Aorta (tissue), 5 donors: ENCODE results near the gene PRKCA. TPM values are rescaled to one million over a fixed set of nuclear protein-coding genes. Genes with fewer than 3 reads are reported as not detected.

Source experiments
- ATAC-seq: fragments of 200-7000 bp; cut with Tn5 transposase; one replicate; pipeline ENCODE4 v1.9.1; 2022; ENCODE audit warnings: moderate library complexity; ENCODE audit not compliant: low FRiP score
- DNase-seq, 2 donors: peaks; one replicate each; pipeline ENCODE4 v3.0.0-alpha.2; 2020
- H3K27ac ChIP-seq, 2 donors: one replicate each; pipeline ENCODE4 v1.5.1; 2013; ENCODE audit warnings: low read length in 2 of 2, mild to moderate bottlenecking in 2 of 2, moderate library complexity in 2 of 2, control low read depth in 1 of 2, inconsistent platforms in 1 of 2, low read depth in 1 of 2
- H3K27me3 ChIP-seq, 2 donors: one replicate each; pipeline ENCODE4 v1.6.1; 2013; ENCODE audit warnings: control low read depth in 1 of 2, low read length in 1 of 2, mild to moderate bottlenecking in 1 of 2, moderate library complexity in 1 of 2; ENCODE audit not compliant: insufficient read depth in 2 of 2, control insufficient read depth in 1 of 2
- H3K36me3 ChIP-seq, 2 donors: one replicate each; pipeline ENCODE4 v1.6.1; 2013; ENCODE audit warnings: control low read depth in 1 of 2, low read length in 1 of 2, mild to moderate bottlenecking in 1 of 2; ENCODE audit not compliant: insufficient read depth in 2 of 2, control insufficient read depth in 1 of 2
- H3K4me1 ChIP-seq, 2 donors: one replicate each; pipeline ENCODE4 v1.6.1; 2013; ENCODE audit warnings: low read length in 2 of 2, control low read depth in 1 of 2, mild to moderate bottlenecking in 1 of 2, moderate library complexity in 1 of 2; ENCODE audit not compliant: insufficient read depth in 2 of 2, control insufficient read depth in 1 of 2
- H3K4me3 ChIP-seq, 2 donors: one replicate each; pipeline ENCODE4 v1.5.1; 2013; ENCODE audit warnings: low read length in 2 of 2, control low read depth in 1 of 2, mild to moderate bottlenecking in 1 of 2
- H3K9me3 ChIP-seq: one replicate; pipeline ENCODE4 v1.6.1; 2013; ENCODE audit warnings: mild to moderate bottlenecking, low read length; ENCODE audit not compliant: control insufficient read depth
- WGBS, 2 donors: extraction: QIAGEN DNeasy Blood & Tissue Kit; methylation state at CpG; one replicate each; pipeline ENCODE4 v1.1.7; 2013; 5-methylcytosine and 5-hydroxymethylcytosine counted together
- intact Hi-C, 2 donors: fragments of 100-400 bp; cut with DNase I; formaldehyde crosslinking; loops; one replicate each; pipeline versions ENCODE4 v1.14.2 to v1.15.0; 2022
- polyA plus RNA-seq, 2 donors: library from polyadenylated mRNA; stranded (reverse); fragments of 200-250 nt; gene quantifications; one replicate each; pipeline ENCODE4 v1.2.3, GENCODE V29; 2013
- total RNA-seq, 2 donors: library from RNA; stranded (reverse); fragmentation: NEBNext Ultra II Directional; extraction: Animal tissue kit (Norgen Biotek cat#: 25700); gene quantifications; one replicate each; pipeline ENCODE4 v1.2.1, GENCODE V29; 2021
- donor health status: healthy with polysubstance abuse.
- donor health status: Bipolar disorder and iron deficiency.
- donor health status: DM: no; HTN: no; CAD: no.
- donor health status: DM: no; HTN: no; CAD: no.
- donor health status: DM: yes; HTN: yes; CAD: no.

Gene PRKCA
- total and polyA plus RNA-seq, 4 donors: 2.7 to 15.4 (median 9.1) TPM

- no peak for DNase-seq
- Histone ChIP-seq H3K27ac (no peak overlapping the region), H3K4me3 (no peak overlapping the region), H3K36me3 (no peaks in the 10 kb centered on the region), H3K27me3 (no peaks in the 10 kb centered on the region), H3K9me3 (no peaks in the 10 kb centered on the region), H3K4me1 (no peaks in the 10 kb centered on the region)
- intact Hi-C loops: no loop called here
- 70 to 73% methylated on average over 11 of the region's 11 CpGs for WGBS, 2 donors
- ATAC-seq: no peak
These were observed 533.9 kb downstream of the PRKCA start for GRCh38 chr17:66836063-66837005.

GRCh38 chr17:66837226-66837625 lies 534.8 kb downstream of the PRKCA start:
- H3K9me3 ChIP-seq: no peaks in the 10 kb centered on the region
- DNase-seq (no peak), ATAC-seq (no peak)
- H3K4me3 ChIP-seq: no peak overlapping the region
- WGBS, 2 donors: 56 to 78% methylated on average over 1 of the region's 1 CpG
- no peaks in the 10 kb centered on the region for H3K27me3 ChIP-seq
- no peak overlapping the region for H3K27ac ChIP-seq
- H3K36me3 ChIP-seq: no peaks in the 10 kb centered on the region
- no peaks in the 10 kb centered on the region for H3K4me1 ChIP-seq
- intact Hi-C loops: no loop called here

- no peak for DNase-seq
- H3K36me3 ChIP-seq: no peaks in the 10 kb centered on the region
- H3K27me3 ChIP-seq: no peaks in the 10 kb centered on the region
- ATAC-seq: no peak
- no peak overlapping the region for H3K27ac ChIP-seq
- 65 to 68% methylated on average over 11 of the region's 11 CpGs for WGBS, 2 donors
- no peaks in the 10 kb centered on the region for H3K9me3 ChIP-seq
- no peak overlapping the region for H3K4me3 ChIP-seq
- H3K4me1 ChIP-seq: no peaks in the 10 kb centered on the region
- intact Hi-C loops: no loop called here
These were observed 535.7 kb downstream of the PRKCA start for GRCh38 chr17:66837885-66838665.

GRCh38 chr17:66839616-66840015 lies 537.2 kb downstream of the PRKCA start:
- Histone ChIP-seq H3K27ac (no peak overlapping the region), H3K36me3 (no peaks in the 10 kb centered on the region), H3K4me1 (no peaks in the 10 kb centered on the region), H3K9me3 (no peaks in the 10 kb centered on the region), H3K27me3 (no peaks in the 10 kb centered on the region), H3K4me3 (no peak overlapping the region)
- WGBS, 2 donors: 81 to 85% methylated on average over 9 of the region's 9 CpGs
- no peak for DNase-seq
- intact Hi-C loops: loop anchor here in 1 of 2 donors (10.0 kb wide), 1 partner anchor 1435 kb away; no protein-coding TSS in a partner anchor
- ATAC-seq: no peak

GRCh38 chr17:66840061-66840460 lies 537.6 kb downstream of the PRKCA start:
- no peaks in the 10 kb centered on the region for H3K4me1 ChIP-seq
- intact Hi-C loops: loop anchor here in 1 of 2 donors (10.0 kb wide), 1 partner anchor 1435 kb away; no protein-coding TSS in a partner anchor
- WGBS, 2 donors: 76% methylated on average over 10 of the region's 10 CpGs
- H3K27me3 ChIP-seq: no peaks in the 10 kb centered on the region
- H3K9me3 ChIP-seq: no peaks in the 10 kb centered on the region
- ATAC-seq: no peak
- DNase-seq: no peak
- H3K27ac ChIP-seq: no peak overlapping the region
- no peak overlapping the region for H3K4me3 ChIP-seq
- no peaks in the 10 kb centered on the region for H3K36me3 ChIP-seq

GRCh38 chr17:66841328-66841727 lies 538.9 kb downstream of the PRKCA start:
- no peaks in the 10 kb centered on the region for H3K36me3 ChIP-seq
- no peak overlapping the region for H3K27ac ChIP-seq
- intact Hi-C loops: loop anchor here in 1 of 2 donors (10.0 kb wide), 1 partner anchor 1437 kb away; no protein-coding TSS in a partner anchor
- H3K9me3 ChIP-seq: no peaks in the 10 kb centered on the region
- no peaks in the 10 kb centered on the region for H3K27me3 ChIP-seq
- H3K4me3 ChIP-seq: no peak overlapping the region
- WGBS, 2 donors: 37 to 54% methylated on average over 4 of the region's 4 CpGs
- ATAC-seq (no peak), DNase-seq (no peak)
- H3K4me1 ChIP-seq: no peaks in the 10 kb centered on the region

GRCh38 chr17:66841744-66842143 lies 539.3 kb downstream of the PRKCA start:
- Histone ChIP-seq H3K27ac (no peak overlapping the region), H3K36me3 (no peaks in the 10 kb centered on the region), H3K4me3 (no peak overlapping the region), H3K9me3 (no peaks in the 10 kb centered on the region), H3K27me3 (no peaks in the 10 kb centered on the region), H3K4me1 (no peaks in the 10 kb centered on the region)
- ATAC-seq (no peak), DNase-seq (no peak)
- intact Hi-C loops: loop anchor here in 1 of 2 donors (10.0 kb wide), 1 partner anchor 1437 kb away; no protein-coding TSS in a partner anchor
- WGBS, 2 donors: 61 to 68% methylated on average over 4 of the region's 4 CpGs

- Histone ChIP-seq H3K9me3 (no peaks in the 10 kb centered on the region), H3K27ac (no peak overlapping the region), H3K36me3 (no peaks in the 10 kb centered on the region), H3K4me3 (no peak overlapping the region), H3K4me1 (no peaks in the 10 kb centered on the region), H3K27me3 (no peaks in the 10 kb centered on the region)
- no peak for DNase-seq
- 85 to 88% methylated on average over 5 of the region's 5 CpGs for WGBS, 2 donors
- intact Hi-C loops: loop anchor here in 1 of 2 donors (10.0 kb wide), 1 partner anchor 1438 kb away; no protein-coding TSS in a partner anchor
- ATAC-seq: no peak
These were observed 540.1 kb downstream of the PRKCA start for GRCh38 chr17:66842505-66842904.
